GM23338 (cell line): ENCODE data around the gene SPRY1. TPM values are rescaled to one million over a fixed set of nuclear protein-coding genes. Genes with fewer than 3 reads are reported as not detected.
A peak's percentile ranks its signal among the peaks of the same experiment; 100 is the strongest.

Experiments used
- ATAC-seq: fragments of 200-7000 bp; cut with Tn5 transposase; 3 replicates; pipeline ENCODE4 v1.9.1; 2020
- DNase-seq: peaks from one replicate; pipeline ENCODE4 v3.0.0-alpha.2; 2015; ENCODE audit warnings: low spot score
- H2AFZ ChIP-seq: fragments of 200-600 bp; sonication (generic); 2 replicates; pipeline ENCODE4 v1.8.0; 2016; ENCODE audit warnings: antibody characterized with exemption, mild to moderate bottlenecking, moderate library complexity
- H3F3A ChIP-seq: fragments of 200-600 bp; sonication (generic); replicated peaks from 2 replicates; pipeline ENCODE4 v1.8.0; 2017; ENCODE audit warnings: antibody characterized with exemption, mixed run types, low read depth
- H3K27ac ChIP-seq: fragments of 200-600 bp; sonication (generic); 2 replicates; pipeline ENCODE4 v1.6.1; 2016; ENCODE audit warnings: low read depth
- H3K27me3 ChIP-seq: fragments of 200-600 bp; sonication (generic); 2 replicates; pipeline ENCODE4 v1.8.0; 2016; ENCODE audit warnings: mild to moderate bottlenecking, mixed run types, moderate library complexity; ENCODE audit not compliant: insufficient read depth
- H3K36me3 ChIP-seq: fragments of 200-600 bp; sonication (generic); 2 replicates; pipeline ENCODE4 v1.8.0; 2016; ENCODE audit warnings: mild to moderate bottlenecking; ENCODE audit not compliant: insufficient read depth
- H3K4me1 ChIP-seq: fragments of 200-600 bp; sonication (generic); 2 replicates; pipeline ENCODE4 v1.8.0; 2016; ENCODE audit warnings: mild to moderate bottlenecking, moderate library complexity; ENCODE audit not compliant: insufficient read depth
- H3K4me2 ChIP-seq: fragments of 200-600 bp; sonication (generic); 2 replicates; pipeline ENCODE4 v1.7.1; 2017; ENCODE audit warnings: mixed run types
- H3K4me3 ChIP-seq: fragments of 200-600 bp; sonication (generic); 2 replicates; pipeline ENCODE4 v1.6.1; 2016; ENCODE audit warnings: mixed run types
- H3K79me2 ChIP-seq: fragments of 200-600 bp; sonication (generic); replicated peaks from 2 replicates; pipeline ENCODE4 v1.8.0; 2017; ENCODE audit warnings: mild to moderate bottlenecking; ENCODE audit not compliant: insufficient read depth
- H3K9me2 ChIP-seq: fragments of 200-600 bp; sonication (generic); 2 replicates; pipeline ENCODE4 v1.8.0; 2017; ENCODE audit not compliant: insufficient read depth
- H4K20me1 ChIP-seq: fragments of 200-600 bp; sonication (generic); replicated peaks from 2 replicates; pipeline ENCODE4 v1.8.0; 2017; ENCODE audit warnings: mild to moderate bottlenecking; ENCODE audit not compliant: insufficient read depth
- H3K27ac Mint-ChIP-seq: 2 replicates; pipeline ENCODE4 v1.8.0; 2020; ENCODE audit warnings: inconsistent platforms, mild to moderate bottlenecking, moderate library complexity, mixed read lengths
- H3K27me3 Mint-ChIP-seq: 3 replicates; pipeline ENCODE4 v1.8.0; 2022; ENCODE audit warnings: low read depth, mild to moderate bottlenecking, moderate library complexity, mixed read lengths, inconsistent platforms; ENCODE audit not compliant: insufficient read depth, poor library complexity
- H3K36me3 Mint-ChIP-seq: 3 replicates; pipeline ENCODE4 v1.8.0; 2021; ENCODE audit warnings: low read depth, mild to moderate bottlenecking, inconsistent platforms, moderate library complexity, mixed read lengths
- H3K4me1 Mint-ChIP-seq: 3 replicates; pipeline ENCODE4 v1.8.0; 2020; ENCODE audit warnings: mild to moderate bottlenecking, inconsistent platforms, mixed read lengths
- H3K4me3 Mint-ChIP-seq: 3 replicates; pipeline ENCODE4 v1.8.0; 2021; ENCODE audit warnings: moderate library complexity, mild to moderate bottlenecking, inconsistent platforms, mixed read lengths
- H3K9me3 Mint-ChIP-seq: 3 replicates; pipeline ENCODE4 v1.8.0; 2020; ENCODE audit warnings: moderate library complexity, mild to moderate bottlenecking, inconsistent platforms, mixed read lengths
- CREB1 ChIP-seq: fragments of 250-450 bp; sonication (Bioruptor Pico); IDR thresholded peaks from 2 replicates; pipeline ENCODE4 v1.5.0; 2020; ENCODE audit warnings: low read depth, mild to moderate bottlenecking, moderate library complexity
- EZH2 ChIP-seq: fragments of 200-600 bp; sonication (generic); IDR thresholded peaks from one replicate; pipeline ENCODE4 v1.8.0; 2017; ENCODE audit warnings: antibody characterized with exemption, mild to moderate bottlenecking, low read depth; ENCODE audit not compliant: unreplicated experiment
- EZH2phosphoT487 ChIP-seq: fragments of 200-600 bp; sonication (generic); IDR thresholded peaks from one replicate; pipeline ENCODE4 v1.8.1; 2018; ENCODE audit warnings: antibody characterized with exemption; ENCODE audit not compliant: unreplicated experiment
- JUNB ChIP-seq: IDR thresholded peaks from one replicate; pipeline ENCODE4 v1.6.1; 2016; ENCODE audit warnings: antibody characterized with exemption; ENCODE audit not compliant: unreplicated experiment
- NANOG ChIP-seq: IDR thresholded peaks from 2 replicates; pipeline ENCODE4 v1.6.1; 2016; ENCODE audit warnings: antibody characterized with exemption, borderline replicate concordance
- POLR2AphosphoS5 ChIP-seq: IDR thresholded peaks from 2 replicates; pipeline ENCODE4 v1.6.1; 2016; ENCODE audit warnings: antibody characterized with exemption, low read depth
- STAT1 ChIP-seq: IDR thresholded peaks from one replicate; pipeline ENCODE4 v1.6.1; 2016; ENCODE audit warnings: antibody characterized with exemption; ENCODE audit not compliant: unreplicated experiment
- ZNF114 ChIP-seq: fragments of 250-450 bp; sonication (Bioruptor Pico); IDR thresholded peaks from 2 replicates; pipeline ENCODE4 v1.5.0; 2020; ENCODE audit warnings: mild to moderate bottlenecking, moderate library complexity
- ZNF331 ChIP-seq: fragments of 250-450 bp; sonication (Bioruptor Pico); IDR thresholded peaks from 2 replicates; pipeline ENCODE4 v1.5.0; 2020; ENCODE audit warnings: low read depth, mild to moderate bottlenecking, moderate library complexity
- polyA plus RNA-seq: library from polyadenylated mRNA; unstranded; fragments of >200 nt; fragmentation: Nextera tagmentation; extraction: Ambion mirVana; gene quantifications from 2 replicates; pipeline ENCODE4 v1.2.1, GENCODE V29; 2016
- total RNA-seq: library from RNA; depleted of rRNA; stranded (reverse); fragments of >200 nt; shearing (Covaris generic); gene quantifications from 2 replicates; pipeline ENCODE4 v1.2.3, GENCODE V29; 2014
- TF ChIP-seq, protein P1 (sequence below), 2 experiments: fragments of 200-600 bp in 1 of 2; sonication (generic) in 1 of 2; conservative IDR thresholded peaks; 2 replicates each; pipeline versions ENCODE4 v1.5.1 to v1.6.1; 2016 to 2017; ENCODE audit warnings: antibody characterized with exemption in 2 of 2, low read depth in 2 of 2, mild to moderate bottlenecking in 2 of 2, moderate library complexity in 1 of 2
- TF ChIP-seq, protein P2 (sequence below): fragments of 250-450 bp; sonication (Bioruptor Pico); IDR thresholded peaks from 2 replicates; pipeline ENCODE4 v1.5.0; 2020; ENCODE audit warnings: mild to moderate bottlenecking, moderate library complexity
- TF ChIP-seq, protein P3 (sequence below): IDR thresholded peaks from 2 replicates; pipeline ENCODE4 v1.6.1; 2016; ENCODE audit warnings: antibody characterized with exemption
- TF ChIP-seq, protein P4 (sequence below): IDR thresholded peaks from one replicate; pipeline ENCODE4 v1.6.1; 2018; ENCODE audit warnings: antibody characterized with exemption; ENCODE audit not compliant: unreplicated experiment

The SPRY1 gene
- total and polyA plus RNA-seq, 2 experiments from 2014 or later = 62.8 to 103 TPM

DNA sequence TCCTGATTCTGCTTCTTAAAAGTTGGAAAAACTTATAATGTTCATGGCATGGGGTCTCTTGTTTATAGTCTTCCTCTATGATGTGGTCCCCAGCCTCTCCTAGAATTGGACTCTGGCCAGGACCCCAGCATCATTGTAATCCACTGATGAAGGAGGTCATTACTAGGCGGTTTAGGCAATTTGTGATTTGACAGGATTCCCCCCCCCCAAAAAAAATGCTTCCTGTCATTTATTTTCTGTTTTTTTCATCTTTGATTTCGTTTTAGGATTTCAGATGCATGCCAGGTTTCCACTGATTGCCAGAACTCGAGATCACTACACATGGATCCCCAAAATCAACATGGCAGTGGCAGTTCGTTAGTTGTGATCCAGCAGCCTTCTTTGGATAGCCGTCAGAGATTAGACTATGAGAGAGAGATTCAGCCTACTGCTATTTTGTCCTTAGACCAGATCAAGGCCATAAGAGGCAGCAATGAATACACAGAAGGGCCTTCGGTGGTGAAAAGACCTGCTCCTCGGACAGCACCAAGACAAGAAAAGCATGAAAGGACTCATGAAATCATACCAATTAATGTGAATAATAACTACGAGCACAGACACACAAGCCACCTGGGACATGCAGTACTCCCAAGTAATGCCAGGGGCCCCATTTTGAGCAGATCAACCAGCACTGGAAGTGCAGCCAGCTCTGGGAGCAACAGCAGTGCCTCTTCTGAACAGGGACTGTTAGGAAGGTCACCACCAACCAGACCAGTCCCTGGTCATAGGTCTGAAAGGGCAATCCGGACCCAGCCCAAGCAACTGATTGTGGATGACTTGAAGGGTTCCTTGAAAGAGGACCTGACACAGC, 4.9 kb downstream of the SPRY1 start:
- Mint-ChIP-seq H3K27me3 (peaks cover 11% of the 10 kb centered on the region), H3K4me3 (peak overlapping the region; percentile 52), H3K4me1 (peaks cover 35% of the 10 kb centered on the region), H3K9me3 (no peaks in the 10 kb centered on the region; the same call in 2 of the 3 replicates), H3K27ac (peak overlapping the region; percentile 30; the same call in 1 of the 2 replicates), H3K36me3 (peaks cover 46% of the 10 kb centered on the region)
- no peak overlapping the region for H2AFZ ChIP-seq
- H3F3A ChIP-seq = 0 out of 2 replicates have a peak, but pooled peaks cover 5% of the 10 kb centered on the region
- peak overlapping the region; percentile 69 for H3K4me3 ChIP-seq
- peaks cover 21% of the 10 kb centered on the region for H3K36me3 ChIP-seq
- ATAC-seq = no peak
- no peak for DNase-seq
- H3K27me3 ChIP-seq = no peaks in the 10 kb centered on the region
- H3K4me1 ChIP-seq = peaks cover 41% of the 10 kb centered on the region
- H4K20me1 ChIP-seq = peaks cover 28% of the 10 kb centered on the region
- H3K27ac ChIP-seq = no peak overlapping the region
- H3K79me2 ChIP-seq = peaks cover 89% of the 10 kb centered on the region
- peak overlapping the region; percentile 84 for H3K4me2 ChIP-seq
- TF ChIP-seq, protein P1, sequence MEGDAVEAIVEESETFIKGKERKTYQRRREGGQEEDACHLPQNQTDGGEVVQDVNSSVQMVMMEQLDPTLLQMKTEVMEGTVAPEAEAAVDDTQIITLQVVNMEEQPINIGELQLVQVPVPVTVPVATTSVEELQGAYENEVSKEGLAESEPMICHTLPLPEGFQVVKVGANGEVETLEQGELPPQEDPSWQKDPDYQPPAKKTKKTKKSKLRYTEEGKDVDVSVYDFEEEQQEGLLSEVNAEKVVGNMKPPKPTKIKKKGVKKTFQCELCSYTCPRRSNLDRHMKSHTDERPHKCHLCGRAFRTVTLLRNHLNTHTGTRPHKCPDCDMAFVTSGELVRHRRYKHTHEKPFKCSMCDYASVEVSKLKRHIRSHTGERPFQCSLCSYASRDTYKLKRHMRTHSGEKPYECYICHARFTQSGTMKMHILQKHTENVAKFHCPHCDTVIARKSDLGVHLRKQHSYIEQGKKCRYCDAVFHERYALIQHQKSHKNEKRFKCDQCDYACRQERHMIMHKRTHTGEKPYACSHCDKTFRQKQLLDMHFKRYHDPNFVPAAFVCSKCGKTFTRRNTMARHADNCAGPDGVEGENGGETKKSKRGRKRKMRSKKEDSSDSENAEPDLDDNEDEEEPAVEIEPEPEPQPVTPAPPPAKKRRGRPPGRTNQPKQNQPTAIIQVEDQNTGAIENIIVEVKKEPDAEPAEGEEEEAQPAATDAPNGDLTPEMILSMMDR (conservative IDR thresholded peaks at IDR 0.05; ENCODE audit: low read depth in 2 of 2) = no peak
- TF ChIP-seq JUNB = no peak
- no peak for TF ChIP-seq ZNF114 (CRISPR knock-in tag)
- TF ChIP-seq, protein P2, sequence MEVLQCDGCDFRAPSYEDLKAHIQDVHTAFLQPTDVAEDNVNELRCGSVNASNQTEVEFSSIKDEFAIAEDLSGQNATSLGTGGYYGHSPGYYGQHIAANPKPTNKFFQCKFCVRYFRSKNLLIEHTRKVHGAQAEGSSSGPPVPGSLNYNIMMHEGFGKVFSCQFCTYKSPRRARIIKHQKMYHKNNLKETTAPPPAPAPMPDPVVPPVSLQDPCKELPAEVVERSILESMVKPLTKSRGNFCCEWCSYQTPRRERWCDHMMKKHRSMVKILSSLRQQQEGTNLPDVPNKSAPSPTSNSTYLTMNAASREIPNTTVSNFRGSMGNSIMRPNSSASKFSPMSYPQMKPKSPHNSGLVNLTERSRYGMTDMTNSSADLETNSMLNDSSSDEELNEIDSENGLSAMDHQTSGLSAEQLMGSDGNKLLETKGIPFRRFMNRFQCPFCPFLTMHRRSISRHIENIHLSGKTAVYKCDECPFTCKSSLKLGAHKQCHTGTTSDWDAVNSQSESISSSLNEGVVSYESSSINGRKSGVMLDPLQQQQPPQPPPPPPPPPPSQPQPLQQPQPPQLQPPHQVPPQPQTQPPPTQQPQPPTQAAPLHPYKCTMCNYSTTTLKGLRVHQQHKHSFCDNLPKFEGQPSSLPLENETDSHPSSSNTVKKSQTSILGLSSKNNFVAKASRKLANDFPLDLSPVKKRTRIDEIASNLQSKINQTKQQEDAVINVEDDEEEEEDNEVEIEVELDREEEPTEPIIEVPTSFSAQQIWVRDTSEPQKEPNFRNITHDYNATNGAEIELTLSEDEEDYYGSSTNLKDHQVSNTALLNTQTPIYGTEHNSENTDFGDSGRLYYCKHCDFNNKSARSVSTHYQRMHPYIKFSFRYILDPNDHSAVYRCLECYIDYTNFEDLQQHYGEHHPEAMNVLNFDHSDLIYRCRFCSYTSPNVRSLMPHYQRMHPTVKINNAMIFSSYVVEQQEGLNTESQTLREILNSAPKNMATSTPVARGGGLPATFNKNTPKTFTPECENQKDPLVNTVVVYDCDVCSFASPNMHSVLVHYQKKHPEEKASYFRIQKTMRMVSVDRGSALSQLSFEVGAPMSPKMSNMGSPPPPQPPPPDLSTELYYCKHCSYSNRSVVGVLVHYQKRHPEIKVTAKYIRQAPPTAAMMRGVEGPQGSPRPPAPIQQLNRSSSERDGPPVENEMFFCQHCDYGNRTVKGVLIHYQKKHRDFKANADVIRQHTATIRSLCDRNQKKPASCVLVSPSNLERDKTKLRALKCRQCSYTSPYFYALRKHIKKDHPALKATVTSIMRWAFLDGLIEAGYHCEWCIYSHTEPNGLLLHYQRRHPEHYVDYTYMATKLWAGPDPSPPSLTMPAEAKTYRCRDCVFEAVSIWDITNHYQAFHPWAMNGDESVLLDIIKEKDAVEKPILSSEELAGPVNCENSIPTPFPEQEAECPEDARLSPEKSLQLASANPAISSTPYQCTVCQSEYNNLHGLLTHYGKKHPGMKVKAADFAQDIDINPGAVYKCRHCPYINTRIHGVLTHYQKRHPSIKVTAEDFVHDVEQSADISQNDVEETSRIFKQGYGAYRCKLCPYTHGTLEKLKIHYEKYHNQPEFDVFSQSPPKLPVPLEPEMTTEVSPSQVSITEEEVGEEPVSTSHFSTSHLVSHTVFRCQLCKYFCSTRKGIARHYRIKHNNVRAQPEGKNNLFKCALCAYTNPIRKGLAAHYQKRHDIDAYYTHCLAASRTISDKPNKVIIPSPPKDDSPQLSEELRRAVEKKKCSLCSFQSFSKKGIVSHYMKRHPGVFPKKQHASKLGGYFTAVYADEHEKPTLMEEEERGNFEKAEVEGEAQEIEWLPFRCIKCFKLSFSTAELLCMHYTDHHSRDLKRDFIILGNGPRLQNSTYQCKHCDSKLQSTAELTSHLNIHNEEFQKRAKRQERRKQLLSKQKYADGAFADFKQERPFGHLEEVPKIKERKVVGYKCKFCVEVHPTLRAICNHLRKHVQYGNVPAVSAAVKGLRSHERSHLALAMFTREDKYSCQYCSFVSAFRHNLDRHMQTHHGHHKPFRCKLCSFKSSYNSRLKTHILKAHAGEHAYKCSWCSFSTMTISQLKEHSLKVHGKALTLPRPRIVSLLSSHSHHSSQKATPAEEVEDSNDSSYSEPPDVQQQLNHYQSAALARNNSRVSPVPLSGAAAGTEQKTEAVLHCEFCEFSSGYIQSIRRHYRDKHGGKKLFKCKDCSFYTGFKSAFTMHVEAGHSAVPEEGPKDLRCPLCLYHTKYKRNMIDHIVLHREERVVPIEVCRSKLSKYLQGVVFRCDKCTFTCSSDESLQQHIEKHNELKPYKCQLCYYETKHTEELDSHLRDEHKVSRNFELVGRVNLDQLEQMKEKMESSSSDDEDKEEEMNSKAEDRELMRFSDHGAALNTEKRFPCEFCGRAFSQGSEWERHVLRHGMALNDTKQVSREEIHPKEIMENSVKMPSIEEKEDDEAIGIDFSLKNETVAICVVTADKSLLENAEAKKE (CRISPR knock-in tag) = no peak
- no peak for TF ChIP-seq POLR2AphosphoS5
- TF ChIP-seq, protein P3, sequence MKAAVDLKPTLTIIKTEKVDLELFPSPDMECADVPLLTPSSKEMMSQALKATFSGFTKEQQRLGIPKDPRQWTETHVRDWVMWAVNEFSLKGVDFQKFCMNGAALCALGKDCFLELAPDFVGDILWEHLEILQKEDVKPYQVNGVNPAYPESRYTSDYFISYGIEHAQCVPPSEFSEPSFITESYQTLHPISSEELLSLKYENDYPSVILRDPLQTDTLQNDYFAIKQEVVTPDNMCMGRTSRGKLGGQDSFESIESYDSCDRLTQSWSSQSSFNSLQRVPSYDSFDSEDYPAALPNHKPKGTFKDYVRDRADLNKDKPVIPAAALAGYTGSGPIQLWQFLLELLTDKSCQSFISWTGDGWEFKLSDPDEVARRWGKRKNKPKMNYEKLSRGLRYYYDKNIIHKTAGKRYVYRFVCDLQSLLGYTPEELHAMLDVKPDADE = no peak
- TF ChIP-seq EZH2 = no peak
- TF ChIP-seq, protein P4, sequence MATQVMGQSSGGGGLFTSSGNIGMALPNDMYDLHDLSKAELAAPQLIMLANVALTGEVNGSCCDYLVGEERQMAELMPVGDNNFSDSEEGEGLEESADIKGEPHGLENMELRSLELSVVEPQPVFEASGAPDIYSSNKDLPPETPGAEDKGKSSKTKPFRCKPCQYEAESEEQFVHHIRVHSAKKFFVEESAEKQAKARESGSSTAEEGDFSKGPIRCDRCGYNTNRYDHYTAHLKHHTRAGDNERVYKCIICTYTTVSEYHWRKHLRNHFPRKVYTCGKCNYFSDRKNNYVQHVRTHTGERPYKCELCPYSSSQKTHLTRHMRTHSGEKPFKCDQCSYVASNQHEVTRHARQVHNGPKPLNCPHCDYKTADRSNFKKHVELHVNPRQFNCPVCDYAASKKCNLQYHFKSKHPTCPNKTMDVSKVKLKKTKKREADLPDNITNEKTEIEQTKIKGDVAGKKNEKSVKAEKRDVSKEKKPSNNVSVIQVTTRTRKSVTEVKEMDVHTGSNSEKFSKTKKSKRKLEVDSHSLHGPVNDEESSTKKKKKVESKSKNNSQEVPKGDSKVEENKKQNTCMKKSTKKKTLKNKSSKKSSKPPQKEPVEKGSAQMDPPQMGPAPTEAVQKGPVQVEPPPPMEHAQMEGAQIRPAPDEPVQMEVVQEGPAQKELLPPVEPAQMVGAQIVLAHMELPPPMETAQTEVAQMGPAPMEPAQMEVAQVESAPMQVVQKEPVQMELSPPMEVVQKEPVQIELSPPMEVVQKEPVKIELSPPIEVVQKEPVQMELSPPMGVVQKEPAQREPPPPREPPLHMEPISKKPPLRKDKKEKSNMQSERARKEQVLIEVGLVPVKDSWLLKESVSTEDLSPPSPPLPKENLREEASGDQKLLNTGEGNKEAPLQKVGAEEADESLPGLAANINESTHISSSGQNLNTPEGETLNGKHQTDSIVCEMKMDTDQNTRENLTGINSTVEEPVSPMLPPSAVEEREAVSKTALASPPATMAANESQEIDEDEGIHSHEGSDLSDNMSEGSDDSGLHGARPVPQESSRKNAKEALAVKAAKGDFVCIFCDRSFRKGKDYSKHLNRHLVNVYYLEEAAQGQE = no peak
- no peak for TF ChIP-seq CREB1 (CRISPR knock-in tag)
- no peak for TF ChIP-seq EZH2phosphoT487
- TF ChIP-seq ZNF331 = no peak
- no peak for TF ChIP-seq STAT1
- TF ChIP-seq NANOG = no peak
- H3K9me2 ChIP-seq = no peaks in the 10 kb centered on the region
